Activated B cell treated with CpG ODN at 0.5 μM for 24 hours (primary cell): Measurements from ENCODE around the gene RPGR. TPM values are rescaled to one million over a fixed set of nuclear protein-coding genes. Genes with fewer than 3 reads are reported as not detected.

Experiments used
- ATAC-seq: fragments of 200-7000 bp; cut with Tn5 transposase; one replicate; pipeline ENCODE4 v1.10.0; 2021; ENCODE audit warnings: low read depth, mild to moderate bottlenecking, moderate library complexity
- CTCF ChIA-PET: fragments of 350-600 bp; sonication (Branson Sonifier 250); formaldehyde crosslinking; loops from one replicate; lab custom pipeline; 2021; ENCODE audit warnings: antibody characterized with exemption; lab: Charles Lee
- POLR2A ChIA-PET: fragments of 350-600 bp; sonication (Branson Sonifier 250); formaldehyde crosslinking; loops from one replicate; lab custom pipeline; 2021; ENCODE audit warnings: antibody characterized with exemption; lab: Charles Lee
- DNase-seq: peaks from one replicate; pipeline ENCODE4 v3.0.0; 2022
- H3K27ac Mint-ChIP-seq: one replicate; pipeline ENCODE4 v1.8.0; 2020; ENCODE audit warnings: mixed read lengths
- H3K27me3 Mint-ChIP-seq: one replicate; pipeline ENCODE4 v1.8.0; 2021; ENCODE audit warnings: mixed read lengths
- H3K36me3 Mint-ChIP-seq: one replicate; pipeline ENCODE4 v1.8.0; 2021; ENCODE audit warnings: low read depth, mixed read lengths
- H3K4me1 Mint-ChIP-seq: one replicate; pipeline ENCODE4 v1.8.0; 2021; ENCODE audit warnings: mixed read lengths
- H3K4me3 Mint-ChIP-seq: one replicate; pipeline ENCODE4 v1.8.0; 2020; ENCODE audit warnings: mild to moderate bottlenecking, mixed read lengths
- H3K9me3 Mint-ChIP-seq: one replicate; pipeline ENCODE4 v1.8.0; 2020; ENCODE audit warnings: mixed read lengths
- intact Hi-C: fragments of 100-400 bp; cut with micrococcal nuclease; formaldehyde crosslinking; loops from one replicate; pipeline ENCODE4 v1.15.1; 2024
- total RNA-seq: library from RNA; stranded (reverse); gene quantifications from 2 replicates; pipeline ENCODE4 v1.2.3, GENCODE V29; 2022
- TF ChIP-seq, protein P1 (sequence below): fragments of 200-600 bp; IDR thresholded peaks from one replicate; pipeline ENCODE4 v1.8.0; 2022; ENCODE audit warnings: antibody characterized with exemption, mild to moderate bottlenecking

The RPGR gene
- total RNA-seq, 1 donor from 2014 or later = 12.4 TPM

DNA sequence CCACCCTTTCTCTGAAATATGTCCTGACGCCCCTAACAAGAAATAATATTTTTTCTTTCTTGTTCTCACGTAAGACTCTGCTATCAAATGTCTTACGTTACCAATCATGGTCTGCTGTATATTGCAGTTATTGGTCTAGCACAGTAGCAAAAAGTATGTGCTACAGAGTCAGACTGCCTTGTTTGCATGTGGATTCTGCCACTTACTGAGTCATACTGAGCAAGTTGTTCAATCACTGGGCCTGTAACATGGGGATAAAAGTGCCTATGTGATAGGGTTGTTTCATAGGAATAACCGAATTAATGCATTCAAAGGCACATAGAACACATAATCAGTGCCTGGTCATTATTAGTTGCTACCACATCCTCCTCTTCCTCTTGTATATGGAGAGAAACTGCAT lies 14.1 kb downstream of the RPGR start:
- ATAC-seq = no peak
- no peaks in the 10 kb centered on the region for H3K9me3 Mint-ChIP-seq
- no peak overlapping the region for H3K4me3 Mint-ChIP-seq
- CTCF ChIA-PET = no interaction called here
- DNase-seq = no peak
- POLR2A ChIA-PET = no interaction called here
- peaks cover 13% of the 10 kb centered on the region for H3K36me3 Mint-ChIP-seq
- intact Hi-C loops = no loop called here
- no peak overlapping the region for H3K27ac Mint-ChIP-seq
- no peaks in the 10 kb centered on the region for H3K4me1 Mint-ChIP-seq
- TF ChIP-seq, protein P1, sequence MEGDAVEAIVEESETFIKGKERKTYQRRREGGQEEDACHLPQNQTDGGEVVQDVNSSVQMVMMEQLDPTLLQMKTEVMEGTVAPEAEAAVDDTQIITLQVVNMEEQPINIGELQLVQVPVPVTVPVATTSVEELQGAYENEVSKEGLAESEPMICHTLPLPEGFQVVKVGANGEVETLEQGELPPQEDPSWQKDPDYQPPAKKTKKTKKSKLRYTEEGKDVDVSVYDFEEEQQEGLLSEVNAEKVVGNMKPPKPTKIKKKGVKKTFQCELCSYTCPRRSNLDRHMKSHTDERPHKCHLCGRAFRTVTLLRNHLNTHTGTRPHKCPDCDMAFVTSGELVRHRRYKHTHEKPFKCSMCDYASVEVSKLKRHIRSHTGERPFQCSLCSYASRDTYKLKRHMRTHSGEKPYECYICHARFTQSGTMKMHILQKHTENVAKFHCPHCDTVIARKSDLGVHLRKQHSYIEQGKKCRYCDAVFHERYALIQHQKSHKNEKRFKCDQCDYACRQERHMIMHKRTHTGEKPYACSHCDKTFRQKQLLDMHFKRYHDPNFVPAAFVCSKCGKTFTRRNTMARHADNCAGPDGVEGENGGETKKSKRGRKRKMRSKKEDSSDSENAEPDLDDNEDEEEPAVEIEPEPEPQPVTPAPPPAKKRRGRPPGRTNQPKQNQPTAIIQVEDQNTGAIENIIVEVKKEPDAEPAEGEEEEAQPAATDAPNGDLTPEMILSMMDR = no peak
- no peaks in the 10 kb centered on the region for H3K27me3 Mint-ChIP-seq

DNA sequence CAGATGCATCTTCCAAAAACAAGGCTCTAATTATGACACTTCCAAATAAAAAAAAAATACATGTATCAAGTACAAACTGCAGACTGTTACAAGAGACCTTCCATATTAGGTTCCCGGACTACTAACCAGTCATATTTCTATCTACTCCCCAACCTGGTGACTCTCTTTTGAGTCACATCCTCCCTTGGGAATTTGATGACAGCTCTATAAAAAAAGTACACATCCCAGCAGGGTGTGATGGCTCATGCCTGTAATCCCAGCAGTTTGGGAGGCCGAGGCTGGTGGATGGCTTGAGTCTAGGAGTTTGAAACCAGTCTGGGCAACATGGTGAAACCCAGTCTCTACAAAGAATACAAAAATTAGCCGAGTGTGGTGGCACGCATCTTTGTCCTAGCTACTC lies 14.9 kb downstream of the RPGR start:
- POLR2A ChIA-PET = no interaction called here
- TF ChIP-seq, protein P1 = no peak
- no peaks in the 10 kb centered on the region for H3K9me3 Mint-ChIP-seq
- H3K4me3 Mint-ChIP-seq = no peak overlapping the region
- CTCF ChIA-PET = no interaction called here
- H3K27me3 Mint-ChIP-seq = no peaks in the 10 kb centered on the region
- intact Hi-C loops = no loop called here
- H3K4me1 Mint-ChIP-seq = no peaks in the 10 kb centered on the region
- ATAC-seq (no peak), DNase-seq (no peak)
- H3K36me3 Mint-ChIP-seq = peaks cover 13% of the 10 kb centered on the region
- H3K27ac Mint-ChIP-seq = no peak overlapping the region

DNA sequence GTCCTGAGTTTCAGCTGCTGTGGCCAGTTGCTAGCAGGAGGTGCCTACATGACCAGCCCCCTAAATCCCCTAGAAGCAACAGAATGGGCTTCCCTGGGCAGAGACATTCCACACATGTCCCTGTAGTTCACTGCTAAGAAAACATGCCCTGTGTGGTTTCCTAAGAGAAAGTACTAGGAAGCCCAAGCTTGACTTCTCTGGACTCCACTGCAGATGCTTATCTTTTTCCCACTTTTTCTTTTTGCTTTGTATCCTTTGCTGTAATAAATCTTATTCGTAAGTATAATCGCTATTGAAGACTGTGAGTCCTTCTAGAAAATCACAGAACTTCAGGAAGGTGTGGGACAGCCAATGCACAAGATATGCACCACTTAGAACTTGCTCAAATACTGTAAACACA lies 15.6 kb downstream of the RPGR start:
- Mint-ChIP-seq H3K4me3 (no peak overlapping the region), H3K27me3 (no peaks in the 10 kb centered on the region), H3K27ac (no peak overlapping the region), H3K9me3 (no peaks in the 10 kb centered on the region), H3K4me1 (no peaks in the 10 kb centered on the region), H3K36me3 (peaks cover 11% of the 10 kb centered on the region)
- DNase-seq (no peak), ATAC-seq (no peak)
- CTCF ChIA-PET = no interaction called here
- intact Hi-C loops = no loop called here
- POLR2A ChIA-PET = no interaction called here
- TF ChIP-seq, protein P1 = no peak

DNA sequence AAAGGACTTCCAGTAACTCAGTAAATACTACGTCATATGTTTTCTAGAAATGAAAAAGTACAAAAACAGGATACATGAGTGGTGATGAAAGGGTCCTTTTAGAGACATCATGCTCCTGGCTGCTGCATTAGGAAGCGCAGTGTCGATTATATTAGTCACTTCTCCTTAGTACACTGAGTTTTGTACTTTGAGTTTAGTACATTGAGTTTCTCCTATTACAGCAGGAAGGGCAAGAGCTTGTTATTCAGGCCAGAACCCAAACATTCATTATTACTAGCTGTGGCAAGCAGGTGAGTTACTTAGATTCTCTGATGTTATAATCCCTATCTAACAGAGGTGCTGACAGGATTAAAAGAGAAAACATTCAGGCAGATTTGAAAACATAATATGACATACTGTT lies 21.3 kb downstream of the RPGR start:
- TF ChIP-seq, protein P1 = no peak
- ChIA-PET CTCF (no interaction called here), POLR2A (no interaction called here)
- no peak overlapping the region for H3K27ac Mint-ChIP-seq
- intact Hi-C loops = no loop called here
- H3K27me3 Mint-ChIP-seq = no peaks in the 10 kb centered on the region
- H3K9me3 Mint-ChIP-seq = no peaks in the 10 kb centered on the region
- no peak for ATAC-seq
- DNase-seq = no peak
- H3K36me3 Mint-ChIP-seq = peaks cover 14% of the 10 kb centered on the region
- H3K4me3 Mint-ChIP-seq = no peak overlapping the region
- H3K4me1 Mint-ChIP-seq = no peaks in the 10 kb centered on the region

DNA sequence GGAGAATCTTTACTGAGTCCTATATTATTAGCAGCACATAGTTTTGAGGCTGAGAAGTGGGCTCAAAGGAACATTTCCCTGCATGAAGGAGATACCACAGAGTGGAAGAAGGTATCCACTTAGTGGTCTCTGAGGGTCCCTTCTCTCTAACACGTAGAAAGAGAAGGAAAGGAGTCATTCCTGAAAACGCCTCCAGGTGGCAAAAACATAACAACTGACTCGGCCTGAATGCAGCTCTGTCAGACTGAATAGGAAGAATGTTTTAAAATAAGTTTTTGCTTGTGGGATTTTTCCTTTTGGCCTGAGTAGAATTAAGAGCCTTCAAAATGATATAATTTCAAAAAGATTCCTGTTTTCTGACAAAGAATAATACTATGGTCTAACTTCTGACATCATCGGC lies 23.3 kb downstream of the RPGR start:
- Mint-ChIP-seq H3K4me3 (no peak overlapping the region), H3K9me3 (no peaks in the 10 kb centered on the region), H3K27me3 (no peaks in the 10 kb centered on the region), H3K27ac (no peak overlapping the region), H3K4me1 (no peaks in the 10 kb centered on the region), H3K36me3 (peaks cover 14% of the 10 kb centered on the region)
- intact Hi-C loops = no loop called here
- TF ChIP-seq, protein P1 = no peak
- no peak for ATAC-seq
- DNase-seq = no peak
- CTCF ChIA-PET = no interaction called here
- POLR2A ChIA-PET = no interaction called here
